Activated CD8-positive, alpha-beta T cell treated with anti-CD3 and anti-CD28 coated beads, Interleukin-2, amount 10 ng/mL, durations not matched to agents 7 days and 5 days (primary cell): Measurements from ENCODE around the gene ABHD17C. TPM values are rescaled to one million over a fixed set of nuclear protein-coding genes. Genes with fewer than 3 reads are reported as not detected.

Source experiments
- ATAC-seq: fragments of 150-1000 bp; cut with Tn5 transposase; one replicate; pipeline ENCODE4 v1.10.0; 2021; ENCODE audit warnings: moderate library complexity
- CTCF ChIA-PET: fragments of 350-600 bp; sonication (Branson Sonifier 250); formaldehyde crosslinking; loops from one replicate; lab custom pipeline; 2021; ENCODE audit warnings: antibody characterized with exemption; lab: Charles Lee
- POLR2A ChIA-PET: fragments of 350-600 bp; sonication (Branson Sonifier 250); formaldehyde crosslinking; loops from one replicate; lab custom pipeline; 2021; ENCODE audit warnings: antibody characterized with exemption; lab: Charles Lee
- DNase-seq: peaks from one replicate; pipeline ENCODE4 v3.0.0-alpha.2; 2020
- H3K27ac Mint-ChIP-seq: one replicate; pipeline ENCODE4 v1.8.0; 2021; ENCODE audit warnings: mild to moderate bottlenecking, mixed read lengths
- H3K27me3 Mint-ChIP-seq: one replicate; pipeline ENCODE4 v1.8.0; 2021; ENCODE audit warnings: low read depth, mixed read lengths
- H3K36me3 Mint-ChIP-seq: one replicate; pipeline ENCODE4 v1.8.0; 2021; ENCODE audit warnings: low read depth, mixed read lengths
- H3K4me1 Mint-ChIP-seq: one replicate; pipeline ENCODE4 v1.8.0; 2021; ENCODE audit warnings: low read depth, mixed read lengths
- H3K4me3 Mint-ChIP-seq: one replicate; pipeline ENCODE4 v1.8.0; 2021; ENCODE audit warnings: mild to moderate bottlenecking, mixed read lengths
- H3K9me3 Mint-ChIP-seq: one replicate; pipeline ENCODE4 v1.8.0; 2022; ENCODE audit warnings: mixed read lengths; ENCODE audit not compliant: insufficient read depth
- total RNA-seq, 2 experiments: library from RNA; stranded (reverse); gene quantifications; one replicate each; pipeline ENCODE4 v1.2.3, GENCODE V29; 2021

ABHD17C gene
- total RNA-seq, 2 experiments from 2014 or later, result 1.4 to 2.1 TPM

- Mint-ChIP-seq H3K4me1 (no peaks in the 10 kb centered on the region), H3K4me3 (no peak overlapping the region), H3K27ac (no peak overlapping the region), H3K36me3 (no peaks in the 10 kb centered on the region), H3K9me3 (no peaks in the 10 kb centered on the region), H3K27me3 (no peaks in the 10 kb centered on the region)
- ChIA-PET POLR2A (no interaction called here), CTCF (interaction anchor here (1.2 kb wide), 1 partner anchor 41 kb away, joined by 3 read pairs; no protein-coding TSS in a partner anchor)
- DNase-seq (no peak), ATAC-seq (no peak)
These were observed 40.2 kb downstream of the ABHD17C start for GRCh38 chr15:80735344-80735743.

GRCh38 chr15:80736560-80736959 lies 41.5 kb downstream of the ABHD17C start:
- no peaks in the 10 kb centered on the region for H3K9me3 Mint-ChIP-seq

GRCh38 chr15:80739919-80740318 lies 44.8 kb downstream of the ABHD17C start:
- DNase-seq (no peak), ATAC-seq (no peak)
- Mint-ChIP-seq H3K9me3 (no peaks in the 10 kb centered on the region), H3K4me1 (no peaks in the 10 kb centered on the region), H3K36me3 (no peaks in the 10 kb centered on the region), H3K4me3 (no peak overlapping the region), H3K27ac (no peak overlapping the region), H3K27me3 (no peaks in the 10 kb centered on the region)
- ChIA-PET CTCF (interaction anchor here (0.7 kb wide), 1 partner anchor 37 kb away, joined by 3 read pairs; no protein-coding TSS in a partner anchor), POLR2A (no interaction called here)

More at GRCh38 chr15:80736560-80736959, 41.5 kb downstream of the ABHD17C start:
- DNase-seq (no peak), ATAC-seq (no peak)
- no peaks in the 10 kb centered on the region for H3K36me3 Mint-ChIP-seq
- no peak overlapping the region for H3K4me3 Mint-ChIP-seq
- ChIA-PET POLR2A (no interaction called here), CTCF (no interaction called here)
- no peaks in the 10 kb centered on the region for H3K27me3 Mint-ChIP-seq
- no peaks in the 10 kb centered on the region for H3K4me1 Mint-ChIP-seq
- H3K27ac Mint-ChIP-seq, result no peak overlapping the region

GRCh38 chr15:80742081-80742480 lies 47.0 kb downstream of the ABHD17C start:
- POLR2A ChIA-PET, result no interaction called here

GRCh38 chr15:80743189-80743833 lies 48.2 kb downstream of the ABHD17C start:
- Mint-ChIP-seq H3K27ac (no peak overlapping the region), H3K4me1 (no peaks in the 10 kb centered on the region), H3K9me3 (peaks cover 7% of the 10 kb centered on the region), H3K36me3 (no peaks in the 10 kb centered on the region), H3K4me3 (no peak overlapping the region), H3K27me3 (peaks cover 2% of the 10 kb centered on the region)
- ChIA-PET POLR2A (no interaction called here), CTCF (no interaction called here)
- ATAC-seq, result no peak
- DNase-seq, result no peak

More at GRCh38 chr15:80742081-80742480, 47.0 kb downstream of the ABHD17C start:
- Mint-ChIP-seq H3K4me3 (no peak overlapping the region), H3K9me3 (peaks cover 7% of the 10 kb centered on the region), H3K27me3 (no peaks in the 10 kb centered on the region), H3K36me3 (no peaks in the 10 kb centered on the region), H3K4me1 (no peaks in the 10 kb centered on the region), H3K27ac (no peak overlapping the region)
- ATAC-seq, result no peak
- DNase-seq, result no peak
- CTCF ChIA-PET, result no interaction called here

GRCh38 chr15:80744415-80744814 lies 49.3 kb downstream of the ABHD17C start:
- DNase-seq (no peak), ATAC-seq (no peak)
- ChIA-PET CTCF (no interaction called here), POLR2A (no interaction called here)
- H3K27ac Mint-ChIP-seq, result no peak overlapping the region
- H3K4me1 Mint-ChIP-seq, result no peaks in the 10 kb centered on the region
- peaks cover 7% of the 10 kb centered on the region for H3K9me3 Mint-ChIP-seq
- no peak overlapping the region for H3K4me3 Mint-ChIP-seq
- no peaks in the 10 kb centered on the region for H3K36me3 Mint-ChIP-seq
- H3K27me3 Mint-ChIP-seq, result peaks cover 2% of the 10 kb centered on the region

GRCh38 chr15:80744826-80745225 lies 49.7 kb downstream of the ABHD17C start:
- Mint-ChIP-seq H3K27me3 (peaks cover 2% of the 10 kb centered on the region), H3K27ac (no peak overlapping the region), H3K4me1 (no peaks in the 10 kb centered on the region), H3K4me3 (no peak overlapping the region), H3K36me3 (no peaks in the 10 kb centered on the region), H3K9me3 (peaks cover 7% of the 10 kb centered on the region)
- DNase-seq (no peak), ATAC-seq (no peak)
- CTCF ChIA-PET, result no interaction called here
- POLR2A ChIA-PET, result no interaction called here

GRCh38 chr15:80745888-80746287 lies 50.8 kb downstream of the ABHD17C start:
- H3K27me3 Mint-ChIP-seq, result peaks cover 2% of the 10 kb centered on the region
- POLR2A ChIA-PET, result no interaction called here
- H3K4me3 Mint-ChIP-seq, result no peak overlapping the region
- no peaks in the 10 kb centered on the region for H3K36me3 Mint-ChIP-seq
- ATAC-seq (no peak), DNase-seq (no peak)
- CTCF ChIA-PET, result no interaction called here
- H3K27ac Mint-ChIP-seq, result no peak overlapping the region
- H3K9me3 Mint-ChIP-seq, result peaks cover 7% of the 10 kb centered on the region
- H3K4me1 Mint-ChIP-seq, result no peaks in the 10 kb centered on the region

- no peak for ATAC-seq
- Mint-ChIP-seq H3K4me1 (no peaks in the 10 kb centered on the region), H3K9me3 (peaks cover 7% of the 10 kb centered on the region), H3K36me3 (no peaks in the 10 kb centered on the region), H3K27me3 (peaks cover 2% of the 10 kb centered on the region), H3K27ac (no peak overlapping the region), H3K4me3 (no peak overlapping the region)
- CTCF ChIA-PET, result no interaction called here
- POLR2A ChIA-PET, result no interaction called here
- no peak for DNase-seq
These were observed 52.4 kb downstream of the ABHD17C start for GRCh38 chr15:80747317-80748053.

GRCh38 chr15:80749589-80749988 lies 54.5 kb downstream of the ABHD17C start:
- no peaks in the 10 kb centered on the region for H3K4me1 Mint-ChIP-seq
- ChIA-PET CTCF (interaction anchor here (2.0 kb wide), 1 partner anchor 27 kb away, joined by 10 read pairs; no protein-coding TSS in a partner anchor), POLR2A (interaction anchor here (0.7 kb wide), 1 partner anchor 119 kb away, joined by 3 read pairs; no protein-coding TSS in a partner anchor)
- ATAC-seq, result no peak
- H3K27me3 Mint-ChIP-seq, result peaks cover 2% of the 10 kb centered on the region
- H3K27ac Mint-ChIP-seq, result no peak overlapping the region
- no peak for DNase-seq
- peaks cover 7% of the 10 kb centered on the region for H3K9me3 Mint-ChIP-seq
- no peaks in the 10 kb centered on the region for H3K36me3 Mint-ChIP-seq
- H3K4me3 Mint-ChIP-seq, result no peak overlapping the region

- Mint-ChIP-seq H3K27me3 (peaks cover 2% of the 10 kb centered on the region), H3K4me1 (no peaks in the 10 kb centered on the region), H3K9me3 (peaks cover 7% of the 10 kb centered on the region), H3K27ac (no peak overlapping the region), H3K36me3 (no peaks in the 10 kb centered on the region), H3K4me3 (no peak overlapping the region)
- POLR2A ChIA-PET, result interaction anchor here (0.7 kb wide), 1 partner anchor 120 kb away, joined by 3 read pairs; no protein-coding TSS in a partner anchor
- CTCF ChIA-PET, result interaction anchor here (2.0 kb wide), 1 partner anchor 26 kb away, joined by 10 read pairs; no protein-coding TSS in a partner anchor
- ATAC-seq (no peak), DNase-seq (no peak)
These were observed 55.5 kb downstream of the ABHD17C start for GRCh38 chr15:80750575-80750974.

GRCh38 chr15:80752204-80752603 lies 57.1 kb downstream of the ABHD17C start:
- DNase-seq, result no peak
- Mint-ChIP-seq H3K27me3 (peaks cover 2% of the 10 kb centered on the region), H3K27ac (no peak overlapping the region), H3K4me3 (no peak overlapping the region), H3K36me3 (no peaks in the 10 kb centered on the region), H3K9me3 (no peaks in the 10 kb centered on the region), H3K4me1 (peaks cover 4% of the 10 kb centered on the region)
- ChIA-PET POLR2A (no interaction called here), CTCF (interaction anchor here (0.9 to 1.4 kb wide), 2 partner anchors 24 to 515 kb away, joined by 3 to 4 read pairs; no protein-coding TSS in a partner anchor)
- no peak for ATAC-seq
